GM18520 (cell line): Measurements from ENCODE around the gene SLC12A5.

Source experiments
- ATAC-seq: cut with Tn5 transposase; IDR thresholded peaks from one replicate; pipeline ENCODE4 v1.9.1; 2021; ENCODE audit not compliant: unreplicated experiment

SLC12A5 gene

GRCh38 chr20:46104262-46104661 lies 75.2 kb downstream of the SLC12A5 start:
- ATAC-seq = no peak

GRCh38 chr20:46107061-46107460 lies 78.0 kb downstream of the SLC12A5 start:
- ATAC-seq = no peak

GRCh38 chr20:46108435-46108841 lies 79.4 kb downstream of the SLC12A5 start:
- ATAC-seq = peak; percentile 76

- ATAC-seq = no peak
These were observed 80.0 kb downstream of the SLC12A5 start for GRCh38 chr20:46108976-46109375.
